A673 (cell line): ENCODE results near the gene VCPKMT.

ENCODE experiments used
- CTCF ChIP-seq: fragments of 300-800, 200-600 bp; sonication (generic); conservative IDR thresholded peaks from 2 replicates; pipeline ENCODE4 v1.5.1; 2017; ENCODE audit warnings: low read depth, mild to moderate bottlenecking, antibody characterized with exemption, low read length, moderate library complexity, mixed read lengths
- EZH2 ChIP-seq: fragments of 200-600 bp; sonication (generic); IDR thresholded peaks from 2 replicates; pipeline ENCODE4 v1.6.1; 2017; ENCODE audit warnings: borderline replicate concordance, low read depth, mild to moderate bottlenecking, mixed read lengths, antibody characterized with exemption, low read length; ENCODE audit not compliant: poor library complexity, severe bottlenecking

GRCh38 chr14:50086321-50086711, 30.1 kb downstream of the VCPKMT start:
- TF ChIP-seq CTCF (no peak), EZH2 (no peak)
